ENCODE measurements around the gene POLR2J3. TPM values are rescaled to one million over a fixed set of nuclear protein-coding genes. Genes with fewer than 3 reads are reported as not detected.
"Not testable (repeated sequence)": the region's sequence is repeated elsewhere in the genome, so short reads cannot be mapped to it uniquely, and the experiment has no call there.

The POLR2J3 gene
- total and polyA plus RNA-seq, 2 donors (not counting 3 experiments of a cell fraction or from before 2014, with no cell fraction given), result 40.7 to 63.1 TPM

DNA sequence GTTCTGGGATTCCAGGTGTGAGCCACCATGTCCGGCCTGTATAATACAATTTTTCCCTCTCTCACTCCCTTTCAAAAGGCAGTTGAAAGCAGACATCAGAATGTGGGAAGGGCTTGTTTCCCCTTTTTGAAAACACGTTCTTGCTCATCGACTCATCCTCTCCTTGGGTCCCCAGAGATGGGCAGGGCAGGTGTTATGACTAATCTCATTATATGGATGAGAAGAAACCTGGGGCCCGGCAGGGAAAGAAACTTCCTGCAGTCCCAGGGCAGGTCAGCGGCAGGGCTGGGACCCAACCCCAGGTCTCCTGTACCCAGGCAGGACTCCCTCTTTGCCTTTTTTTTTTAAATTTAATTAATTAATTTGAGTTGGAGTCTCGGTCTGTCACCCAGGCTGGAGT, 26.0 kb downstream of the POLR2J3 start:
- H3K36me3 ChIP-seq (ENCODE audit: control insufficient read depth in 2 of 2, extremely low read depth in 1 of 2, insufficient read depth in 2 of 2, low read length in 2 of 2); DNase-seq (ENCODE audit: low read depth, low spot score); POLR2A ChIA-PET; H3K79me2 ChIP-seq (ENCODE audit: control insufficient read depth, insufficient read depth, low read length); BruUV-seq (replicated peaks); H3K9me3 ChIP-seq (replicated peaks; ENCODE audit: control insufficient read depth, insufficient read depth, low read length); CTCF ChIA-PET; H3K4me3 ChIP-seq (replicated peaks in 1 of 3; ENCODE audit: insufficient read depth in 1 of 3, low read depth in 1 of 3, low read length in 3 of 3); FAIRE-seq; H4K20me1 ChIP-seq (replicated peaks; ENCODE audit: control insufficient read depth, extremely low read depth, insufficient read depth, low read length); H3K27me3 ChIP-seq (ENCODE audit: control insufficient read depth in 2 of 2, insufficient read depth in 2 of 2, low read length in 2 of 2); H3K27ac ChIP-seq (ENCODE audit: insufficient read depth, low read depth, low read length); H3K9ac ChIP-seq (replicated peaks; ENCODE audit: extremely low read depth, insufficient read depth, low read length); H3K4me1 ChIP-seq (ENCODE audit: control insufficient read depth, extremely low read depth, insufficient read depth, low read length); H3K4me2 ChIP-seq (ENCODE audit: insufficient read depth, low read length); dilution Hi-C loops (cut with MboI; ENCODE audit: extremely low pct_ligation_motif_present, low sequenced_read_pairs); intact Hi-C loops (cut with micrococcal nuclease); H2AFZ ChIP-seq (ENCODE audit: low read depth, low read length); H3K9me1 ChIP-seq (replicated peaks; ENCODE audit: control insufficient read depth, extremely low read depth, insufficient read depth, low read length): not testable (repeated sequence)

GRCh38 chr7:102545288-102545687, 27.1 kb downstream of the POLR2J3 start:
- not testable (repeated sequence) for DNase-seq (ENCODE audit: low read depth, low spot score)

DNA sequence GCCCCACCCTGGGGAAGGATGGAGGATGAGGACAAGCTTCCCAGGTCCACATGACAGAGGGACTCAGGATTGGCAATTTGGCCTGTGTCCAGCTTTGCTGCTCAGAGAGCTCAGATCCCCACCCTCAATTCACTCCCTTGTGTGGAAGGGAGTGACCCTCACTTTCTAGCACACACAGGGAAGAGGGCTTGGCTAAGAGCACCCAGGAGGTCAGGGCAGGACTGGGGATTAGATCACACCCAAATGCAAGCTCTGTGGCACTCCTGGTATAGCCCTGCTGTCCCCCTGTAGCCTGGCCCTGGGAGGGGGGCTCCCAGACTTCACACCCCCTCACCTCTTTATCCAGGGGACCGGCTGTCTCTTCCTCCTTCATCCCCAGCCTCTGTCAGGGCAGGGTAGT, 28.0 kb downstream of the POLR2J3 start:
- H3K9me1 ChIP-seq (replicated peaks; ENCODE audit: control insufficient read depth, extremely low read depth, insufficient read depth, low read length); BruUV-seq (replicated peaks); H3K27ac ChIP-seq (ENCODE audit: insufficient read depth, low read depth, low read length); POLR2A ChIA-PET; H3K4me3 ChIP-seq (replicated peaks in 1 of 3; ENCODE audit: insufficient read depth in 1 of 3, low read depth in 1 of 3, low read length in 3 of 3); H3K79me2 ChIP-seq (ENCODE audit: control insufficient read depth, insufficient read depth, low read length); H3K4me1 ChIP-seq (ENCODE audit: control insufficient read depth, extremely low read depth, insufficient read depth, low read length); DNase-seq (ENCODE audit: low read depth, low spot score); H2AFZ ChIP-seq (ENCODE audit: low read depth, low read length); H3K27me3 ChIP-seq (ENCODE audit: control insufficient read depth in 2 of 2, insufficient read depth in 2 of 2, low read length in 2 of 2); intact Hi-C loops (cut with micrococcal nuclease); FAIRE-seq; H3K9ac ChIP-seq (replicated peaks; ENCODE audit: extremely low read depth, insufficient read depth, low read length); H4K20me1 ChIP-seq (replicated peaks; ENCODE audit: control insufficient read depth, extremely low read depth, insufficient read depth, low read length); H3K4me2 ChIP-seq (ENCODE audit: insufficient read depth, low read length); H3K36me3 ChIP-seq (ENCODE audit: control insufficient read depth in 2 of 2, extremely low read depth in 1 of 2, insufficient read depth in 2 of 2, low read length in 2 of 2); dilution Hi-C loops (cut with MboI; ENCODE audit: extremely low pct_ligation_motif_present, low sequenced_read_pairs); CTCF ChIA-PET; H3K9me3 ChIP-seq (replicated peaks; ENCODE audit: control insufficient read depth, insufficient read depth, low read length): not testable (repeated sequence)

More at GRCh38 chr7:102545288-102545687, 27.1 kb downstream of the POLR2J3 start:
- H4K20me1 ChIP-seq (replicated peaks; ENCODE audit: control insufficient read depth, extremely low read depth, insufficient read depth, low read length); H3K4me3 ChIP-seq (replicated peaks in 1 of 3; ENCODE audit: insufficient read depth in 1 of 3, low read depth in 1 of 3, low read length in 3 of 3); BruUV-seq (replicated peaks); CTCF ChIA-PET; H3K36me3 ChIP-seq (ENCODE audit: control insufficient read depth in 2 of 2, extremely low read depth in 1 of 2, insufficient read depth in 2 of 2, low read length in 2 of 2); H3K27me3 ChIP-seq (ENCODE audit: control insufficient read depth in 2 of 2, insufficient read depth in 2 of 2, low read length in 2 of 2); dilution Hi-C loops (cut with MboI; ENCODE audit: extremely low pct_ligation_motif_present, low sequenced_read_pairs); H3K4me2 ChIP-seq (ENCODE audit: insufficient read depth, low read length); POLR2A ChIA-PET; FAIRE-seq; H2AFZ ChIP-seq (ENCODE audit: low read depth, low read length); H3K9me3 ChIP-seq (replicated peaks; ENCODE audit: control insufficient read depth, insufficient read depth, low read length); H3K9me1 ChIP-seq (replicated peaks; ENCODE audit: control insufficient read depth, extremely low read depth, insufficient read depth, low read length); H3K9ac ChIP-seq (replicated peaks; ENCODE audit: extremely low read depth, insufficient read depth, low read length); H3K27ac ChIP-seq (ENCODE audit: insufficient read depth, low read depth, low read length); H3K79me2 ChIP-seq (ENCODE audit: control insufficient read depth, insufficient read depth, low read length); intact Hi-C loops (cut with micrococcal nuclease); H3K4me1 ChIP-seq (ENCODE audit: control insufficient read depth, extremely low read depth, insufficient read depth, low read length): not testable (repeated sequence)

DNA sequence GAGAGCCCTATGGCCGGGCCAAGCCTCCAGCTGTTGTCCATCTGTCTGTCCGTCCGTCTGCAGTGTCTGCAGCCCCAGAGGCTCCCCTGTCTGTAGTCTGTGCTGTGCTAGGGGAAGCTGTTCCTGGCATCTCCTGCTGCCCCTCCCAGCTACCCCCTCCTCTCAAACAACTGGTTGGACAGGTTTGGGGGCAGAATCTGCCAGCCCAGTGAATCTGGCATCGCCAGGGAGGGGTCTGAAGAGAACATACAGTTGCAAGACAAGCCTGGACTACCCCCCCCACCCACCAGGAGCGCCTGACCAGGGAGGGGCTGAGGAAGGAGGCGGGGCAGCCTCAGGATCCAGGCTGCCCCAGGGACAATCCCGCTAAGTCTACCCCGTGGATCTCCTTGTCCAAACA, 28.8 kb downstream of the POLR2J3 start, which contains the start of gene UPK3BL2:
UPK3BL2 (minus strand) TSS at position 101 of the 400 bp plus-strand sequence; CDS start at position 41, 60 bp downstream.
- CTCF ChIA-PET; intact Hi-C loops (cut with micrococcal nuclease); H3K4me1 ChIP-seq (ENCODE audit: control insufficient read depth, extremely low read depth, insufficient read depth, low read length); H3K79me2 ChIP-seq (ENCODE audit: control insufficient read depth, insufficient read depth, low read length); H3K27me3 ChIP-seq (ENCODE audit: control insufficient read depth in 2 of 2, insufficient read depth in 2 of 2, low read length in 2 of 2); FAIRE-seq; dilution Hi-C loops (cut with MboI; ENCODE audit: extremely low pct_ligation_motif_present, low sequenced_read_pairs); H3K9me3 ChIP-seq (replicated peaks; ENCODE audit: control insufficient read depth, insufficient read depth, low read length); H3K9me1 ChIP-seq (replicated peaks; ENCODE audit: control insufficient read depth, extremely low read depth, insufficient read depth, low read length); H3K36me3 ChIP-seq (ENCODE audit: control insufficient read depth in 2 of 2, extremely low read depth in 1 of 2, insufficient read depth in 2 of 2, low read length in 2 of 2); H3K27ac ChIP-seq (ENCODE audit: insufficient read depth, low read depth, low read length); H3K4me3 ChIP-seq (replicated peaks in 1 of 3; ENCODE audit: insufficient read depth in 1 of 3, low read depth in 1 of 3, low read length in 3 of 3); DNase-seq (ENCODE audit: low read depth, low spot score); BruUV-seq (replicated peaks); H3K4me2 ChIP-seq (ENCODE audit: insufficient read depth, low read length); H4K20me1 ChIP-seq (replicated peaks; ENCODE audit: control insufficient read depth, extremely low read depth, insufficient read depth, low read length); H2AFZ ChIP-seq (ENCODE audit: low read depth, low read length); H3K9ac ChIP-seq (replicated peaks; ENCODE audit: extremely low read depth, insufficient read depth, low read length); POLR2A ChIA-PET: not testable (repeated sequence)
